K562 (cell line): Measurements from ENCODE around the gene CTSZ. TPM values are rescaled to one million over a fixed set of nuclear protein-coding genes. Genes with fewer than 3 reads are reported as not detected.

Source experiments
- C11orf30 ChIP-seq: fragments of 450-650 bp; IDR thresholded peaks from 2 replicates; pipeline ENCODE4 v1.6.1; 2016; ENCODE audit warnings: low read depth, mild to moderate bottlenecking
- MGA ChIP-seq: fragments of 450-650 bp; IDR thresholded peaks from 2 replicates; pipeline ENCODE4 v1.6.1; 2016; ENCODE audit warnings: mild to moderate bottlenecking, moderate library complexity
- RREB1 ChIP-seq: fragments of 250-450 bp; sonication (Bioruptor Pico); IDR thresholded peaks from 2 replicates; pipeline ENCODE4 v1.4.0; 2020
- STAT5B ChIP-seq: fragments of 250-450 bp; sonication (Bioruptor Pico); IDR thresholded peaks from 2 replicates; pipeline ENCODE4 v1.8.0; 2021; ENCODE audit warnings: mild to moderate bottlenecking, inconsistent platforms
- ZNF57 ChIP-seq: fragments of 450-650 bp; formaldehyde crosslinking; IDR thresholded peaks from 2 replicates; pipeline ENCODE4 v1.4.0; 2020; ENCODE audit warnings: mild to moderate bottlenecking, moderate library complexity
- polyA plus RNA-seq, 8 experiments: library from polyadenylated mRNA; depleted of rRNA in 4 of 8; stranded (reverse) in 5 of 8; unstranded in 3 of 8; fragments of >200 nt; fragmentation: Nextera tagmentation in 2 of 8; fragmentation: Illumina TruSeq in 1 of 8; extraction: Ambion mirVana in 2 of 8; extraction: Trizol in 1 of 8; gene quantifications; 2 replicates each; pipeline versions ENCODE4 v1.2.1 to v1.2.3, GENCODE V29; 2011 to 2014; ENCODE audit warnings: inconsistent platforms in 1 of 8, missing spikeins in 1 of 8
- total RNA-seq, 7 experiments: library from RNA; depleted of rRNA in 6 of 7; stranded (reverse); fragments of >200 nt in 6 of 7; fragmentation: Illumina TruSeq in 2 of 7; extraction: Trizol in 2 of 7; gene quantifications; 2 replicates each; pipeline versions ENCODE4 v1.2.1 to v1.2.3, GENCODE V29; 2011 to 2021; ENCODE audit warnings: low replicate concordance in 1 of 7
- TF ChIP-seq, protein P1 (sequence below): fragments of 450-650 bp; IDR thresholded peaks from 2 replicates; pipeline ENCODE4 v1.6.1; 2016; ENCODE audit warnings: low read depth, mild to moderate bottlenecking, moderate library complexity

CTSZ gene
- total and polyA plus RNA-seq, 9 of the 15 experiments (the other 6 are each of a cell fraction or from before 2014, with no cell fraction given), result 1.6 to 143 (median 82.8) TPM

GRCh38 chr20:59010995-59011873 is 4.2 kb upstream of the CTSZ start (continued):
- peak; percentile 55 for TF ChIP-seq MGA
- TF ChIP-seq RREB1 (CRISPR knock-in tag), result no peak
- TF ChIP-seq ZNF57, result no peak
- no peak for TF ChIP-seq C11orf30
- no peak for TF ChIP-seq STAT5B
- TF ChIP-seq, protein P1, sequence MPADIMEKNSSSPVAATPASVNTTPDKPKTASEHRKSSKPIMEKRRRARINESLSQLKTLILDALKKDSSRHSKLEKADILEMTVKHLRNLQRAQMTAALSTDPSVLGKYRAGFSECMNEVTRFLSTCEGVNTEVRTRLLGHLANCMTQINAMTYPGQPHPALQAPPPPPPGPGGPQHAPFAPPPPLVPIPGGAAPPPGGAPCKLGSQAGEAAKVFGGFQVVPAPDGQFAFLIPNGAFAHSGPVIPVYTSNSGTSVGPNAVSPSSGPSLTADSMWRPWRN, result no peak
